ENCODE data around the gene PDE4B. TPM values are rescaled to one million over a fixed set of nuclear protein-coding genes. Genes with fewer than 3 reads are reported as not detected.

PDE4B gene
- total RNA-seq, 2 donors from 2014 or later = 4.3 to 18.0 TPM

GRCh38 chr1:66159800-66160199, 367.1 kb downstream of the PDE4B start:
- no peak for DNase-seq
- Histone ChIP-seq H3K4me1 (ENCODE audit: control insufficient read depth, insufficient read depth, low read length) (no peaks in the 10 kb centered on the region), H3K9me3 (ENCODE audit: control insufficient read depth, low read length) (no peaks in the 10 kb centered on the region), H3K9ac (ENCODE audit: extremely low read depth, low read length, poor library complexity, severe bottlenecking) (no peak overlapping the region), H3K4me3 (ENCODE audit: low read length) (no peak overlapping the region), H3K36me3 (ENCODE audit: control insufficient read depth, insufficient read depth, low read length) (no peaks in the 10 kb centered on the region), H3K27ac (ENCODE audit: low read depth, low read length) (no peak overlapping the region), H3K27me3 (ENCODE audit: control insufficient read depth, insufficient read depth, low read length, poor library complexity, severe bottlenecking) (no peaks in the 10 kb centered on the region)
- Mint-ChIP-seq H3K9me3 (no peaks in the 10 kb centered on the region), H3K4me1 (no peaks in the 10 kb centered on the region), H3K36me3 (ENCODE audit: low read depth) (no peaks in the 10 kb centered on the region), H3K4me3 (no peak overlapping the region), H3K27me3 (ENCODE audit: insufficient read depth) (no peaks in the 10 kb centered on the region), H3K27ac (no peak overlapping the region)
- WGBS, 2 experiments (ENCODE audit: insufficient coverage in 1 of 2, insufficient read length in 1 of 2) = 88% methylated on average over 1 of the region's 1 CpG; no CpG with 5 or more reads in 1 of the 2 experiments
- no peak for TF ChIP-seq CTCF (conservative IDR thresholded peaks at IDR 0.05)

- Mint-ChIP-seq H3K9me3 (no peaks in the 10 kb centered on the region), H3K4me3 (no peak overlapping the region), H3K27ac (no peak overlapping the region), H3K27me3 (ENCODE audit: insufficient read depth) (no peaks in the 10 kb centered on the region), H3K36me3 (ENCODE audit: low read depth) (no peaks in the 10 kb centered on the region), H3K4me1 (no peaks in the 10 kb centered on the region)
- no peak for DNase-seq
- no peaks in the 10 kb centered on the region for H3K27me3 ChIP-seq (ENCODE audit: control insufficient read depth, insufficient read depth, low read length, poor library complexity, severe bottlenecking)
- WGBS, 2 experiments (ENCODE audit: insufficient coverage in 1 of 2, insufficient read length in 1 of 2) = 91 to 100% methylated on average over 1 of the region's 1 CpG
- no peak for TF ChIP-seq CTCF (conservative IDR thresholded peaks at IDR 0.05)
- H3K4me1 ChIP-seq (ENCODE audit: control insufficient read depth, insufficient read depth, low read length) = no peaks in the 10 kb centered on the region
- no peaks in the 10 kb centered on the region for H3K9me3 ChIP-seq (ENCODE audit: control insufficient read depth, low read length)
- no peak overlapping the region for H3K4me3 ChIP-seq (ENCODE audit: low read length)
- H3K9ac ChIP-seq (ENCODE audit: extremely low read depth, low read length, poor library complexity, severe bottlenecking) = no peak overlapping the region
- no peak overlapping the region for H3K27ac ChIP-seq (ENCODE audit: low read depth, low read length)
- H3K36me3 ChIP-seq (ENCODE audit: control insufficient read depth, insufficient read depth, low read length) = no peaks in the 10 kb centered on the region
Observed at GRCh38 chr1:66160719-66161118, 368.0 kb downstream of the PDE4B start.

GRCh38 chr1:66166753-66167152, 374.1 kb downstream of the PDE4B start:
- Mint-ChIP-seq H3K4me3 (no peak overlapping the region), H3K27me3 (ENCODE audit: insufficient read depth) (no peaks in the 10 kb centered on the region), H3K36me3 (ENCODE audit: low read depth) (no peaks in the 10 kb centered on the region), H3K4me1 (no peaks in the 10 kb centered on the region), H3K27ac (no peak overlapping the region), H3K9me3 (no peaks in the 10 kb centered on the region)
- Histone ChIP-seq H3K9me3 (ENCODE audit: control insufficient read depth, low read length) (no peaks in the 10 kb centered on the region), H3K27ac (ENCODE audit: low read depth, low read length) (no peak overlapping the region), H3K36me3 (ENCODE audit: control insufficient read depth, insufficient read depth, low read length) (no peaks in the 10 kb centered on the region), H3K4me1 (ENCODE audit: control insufficient read depth, insufficient read depth, low read length) (no peaks in the 10 kb centered on the region), H3K4me3 (ENCODE audit: low read length) (no peak overlapping the region), H3K9ac (ENCODE audit: extremely low read depth, low read length, poor library complexity, severe bottlenecking) (no peak overlapping the region), H3K27me3 (ENCODE audit: control insufficient read depth, insufficient read depth, low read length, poor library complexity, severe bottlenecking) (no peaks in the 10 kb centered on the region)
- TF ChIP-seq CTCF (conservative IDR thresholded peaks at IDR 0.05) = no peak
- 97% methylated on average over 2 of the region's 3 CpGs; no CpG with 5 or more reads in 1 of the 2 experiments for WGBS, 2 experiments (ENCODE audit: insufficient coverage in 1 of 2, insufficient read length in 1 of 2)
- DNase-seq = no peak

All from endodermal cell (in vitro differentiated cells).